Fibroblast of lung (primary cell): ENCODE data around the gene ADRA2C. TPM values are rescaled to one million over a fixed set of nuclear protein-coding genes. Genes with fewer than 3 reads are reported as not detected.

Experiments
- DNase-seq, 2 donors: peaks; one replicate each; pipeline versions ENCODE4 v3.0.0 to v3.0.0-alpha.2; 2010; ENCODE audit warnings: low read depth in 2 of 2
- H2AFZ ChIP-seq: 2 replicates; pipeline ENCODE4 v1.5.1; 2012; ENCODE audit warnings: low read length, control low read depth, inconsistent platforms
- H3K27ac ChIP-seq: 2 replicates; pipeline ENCODE4 v1.5.1; 2011; ENCODE audit warnings: low read length, control low read depth; ENCODE audit not compliant: insufficient read depth
- H3K27me3 ChIP-seq: 2 replicates; pipeline ENCODE4 v1.5.1; 2011; ENCODE audit warnings: mild to moderate bottlenecking, low read length; ENCODE audit not compliant: control insufficient read depth, insufficient read depth
- H3K36me3 ChIP-seq: 2 replicates; pipeline ENCODE4 v1.5.1; 2011; ENCODE audit warnings: low read length; ENCODE audit not compliant: control insufficient read depth, insufficient read depth
- H3K4me1 ChIP-seq: 2 replicates; pipeline ENCODE4 v1.5.1; 2011; ENCODE audit warnings: low read length; ENCODE audit not compliant: control insufficient read depth, insufficient read depth; ENCODE audit errors: extremely low read depth
- H3K4me2 ChIP-seq: 2 replicates; pipeline ENCODE4 v1.5.1; 2011; ENCODE audit warnings: low read length, control low read depth; ENCODE audit not compliant: insufficient read depth; ENCODE audit errors: extremely low read depth
- H3K4me3 ChIP-seq, 4 experiments: fragments of 200-600 bp in 1 of 4; sonication (generic) in 1 of 4; replicated peaks in 1 of 4; 2 replicates each; pipeline ENCODE4 v1.5.1; 2011 to 2016; ENCODE audit warnings: low read length in 4 of 4, low read depth in 3 of 4, mild to moderate bottlenecking in 3 of 4, control low read depth in 2 of 4, inconsistent platforms in 1 of 4, mixed read lengths in 1 of 4; ENCODE audit not compliant: insufficient read depth in 1 of 4; ENCODE audit errors: control extremely low read depth in 1 of 4
- H3K79me2 ChIP-seq: 2 replicates; pipeline ENCODE4 v1.5.1; 2012; ENCODE audit warnings: mild to moderate bottlenecking, low read length, inconsistent platforms; ENCODE audit not compliant: control insufficient read depth, insufficient read depth
- H3K9ac ChIP-seq: 2 replicates; pipeline ENCODE4 v1.5.1; 2011; ENCODE audit warnings: mild to moderate bottlenecking, low read length, control low read depth; ENCODE audit not compliant: insufficient read depth
- H3K9me3 ChIP-seq: 2 replicates; pipeline ENCODE4 v1.5.1; 2012; ENCODE audit warnings: low read depth, low read length; ENCODE audit not compliant: control insufficient read depth, insufficient read depth
- H4K20me1 ChIP-seq: 2 replicates; pipeline ENCODE4 v1.5.1; 2011; ENCODE audit warnings: low read length; ENCODE audit not compliant: control insufficient read depth, insufficient read depth; ENCODE audit errors: extremely low read depth
- EZH2 ChIP-seq: IDR thresholded peaks from 2 replicates; pipeline ENCODE4 v1.5.1; 2012; ENCODE audit warnings: low read length, control low read depth, mild to moderate bottlenecking; ENCODE audit errors: missing control alignments
- polyA plus RNA-seq, 2 donors: library from polyadenylated mRNA; depleted of rRNA in 1 of 2; stranded (reverse) in 1 of 2; unstranded in 1 of 2; fragments of >200 nt; gene quantifications; 2 replicates each; pipeline ENCODE4 v1.2.1, GENCODE V29; 2011 to 2012; ENCODE audit warnings: missing spikeins in 1 of 2
- total RNA-seq: library from RNA; depleted of rRNA; stranded (reverse); fragments of >200 nt; gene quantifications from 2 replicates; pipeline ENCODE4 v1.2.1, GENCODE V29; 2014
- TF ChIP-seq, protein P1 (sequence below), 2 donors: IDR thresholded peaks in 1 of 2; conservative IDR thresholded peaks in 1 of 2; 1 replicate in 1 of 2; 2 replicates in 1 of 2; pipeline ENCODE4 v1.5.1; 2011 to 2012; ENCODE audit warnings: low read length in 2 of 2, control low read depth in 1 of 2, inconsistent platforms in 1 of 2, low read depth in 1 of 2, mild to moderate bottlenecking in 1 of 2

The ADRA2C gene
- total and polyA plus RNA-seq, 2 donors (not counting 1 experiment from before 2014, with no cell fraction given), result 0.30 to 0.33 TPM

DNA sequence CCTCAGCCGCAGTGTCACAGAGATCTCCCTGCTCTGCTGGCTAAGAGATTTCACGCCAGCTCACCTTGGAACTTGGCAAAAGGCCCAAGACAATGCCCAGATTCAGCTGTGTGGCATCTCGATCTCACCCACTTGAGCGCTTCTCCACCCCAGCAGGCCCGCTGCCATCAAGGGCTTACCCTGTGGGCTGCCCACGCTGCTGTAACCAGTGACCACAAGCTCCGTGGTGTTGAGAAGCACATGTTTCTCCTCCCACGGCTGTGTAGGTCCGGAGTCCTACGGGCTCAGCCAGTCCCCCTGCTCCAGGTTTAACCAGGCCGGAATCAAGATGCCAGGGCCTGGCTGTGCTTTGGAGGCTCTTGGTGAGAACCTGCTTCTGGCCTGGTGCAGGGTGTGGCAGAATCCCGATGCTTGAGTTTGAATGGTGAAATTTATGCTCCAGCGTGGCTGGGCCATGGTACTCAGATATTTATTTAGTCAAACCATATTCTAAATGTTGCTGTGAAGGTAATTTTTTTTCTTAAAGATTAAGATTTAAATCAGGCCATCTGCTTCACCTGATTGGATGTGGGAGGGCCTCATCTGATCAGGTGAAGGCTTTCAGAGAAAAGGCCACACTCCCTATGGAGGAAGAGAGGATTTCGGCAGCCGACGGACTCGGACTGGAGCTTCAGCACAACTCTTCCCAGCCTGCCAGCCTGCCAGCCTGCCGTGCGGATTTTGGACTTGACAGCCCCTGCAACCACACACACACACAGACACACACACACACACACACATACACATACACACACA is 24.8 kb upstream of the ADRA2C start:
- no peak overlapping the region for H3K4me3 ChIP-seq
- no peaks in the 10 kb centered on the region for H3K79me2 ChIP-seq
- H4K20me1 ChIP-seq, result no peaks in the 10 kb centered on the region
- no peak overlapping the region for H3K4me2 ChIP-seq
- no peak for DNase-seq
- H3K27me3 ChIP-seq, result no peaks in the 10 kb centered on the region
- no peaks in the 10 kb centered on the region for H3K9me3 ChIP-seq
- no peak overlapping the region for H2AFZ ChIP-seq
- H3K36me3 ChIP-seq, result no peaks in the 10 kb centered on the region
- H3K27ac ChIP-seq, result no peak overlapping the region
- H3K9ac ChIP-seq, result no peak overlapping the region
- TF ChIP-seq EZH2, result no peak
- TF ChIP-seq, protein P1, sequence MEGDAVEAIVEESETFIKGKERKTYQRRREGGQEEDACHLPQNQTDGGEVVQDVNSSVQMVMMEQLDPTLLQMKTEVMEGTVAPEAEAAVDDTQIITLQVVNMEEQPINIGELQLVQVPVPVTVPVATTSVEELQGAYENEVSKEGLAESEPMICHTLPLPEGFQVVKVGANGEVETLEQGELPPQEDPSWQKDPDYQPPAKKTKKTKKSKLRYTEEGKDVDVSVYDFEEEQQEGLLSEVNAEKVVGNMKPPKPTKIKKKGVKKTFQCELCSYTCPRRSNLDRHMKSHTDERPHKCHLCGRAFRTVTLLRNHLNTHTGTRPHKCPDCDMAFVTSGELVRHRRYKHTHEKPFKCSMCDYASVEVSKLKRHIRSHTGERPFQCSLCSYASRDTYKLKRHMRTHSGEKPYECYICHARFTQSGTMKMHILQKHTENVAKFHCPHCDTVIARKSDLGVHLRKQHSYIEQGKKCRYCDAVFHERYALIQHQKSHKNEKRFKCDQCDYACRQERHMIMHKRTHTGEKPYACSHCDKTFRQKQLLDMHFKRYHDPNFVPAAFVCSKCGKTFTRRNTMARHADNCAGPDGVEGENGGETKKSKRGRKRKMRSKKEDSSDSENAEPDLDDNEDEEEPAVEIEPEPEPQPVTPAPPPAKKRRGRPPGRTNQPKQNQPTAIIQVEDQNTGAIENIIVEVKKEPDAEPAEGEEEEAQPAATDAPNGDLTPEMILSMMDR (conservative IDR thresholded peaks at IDR 0.05 in 1 of 2, IDR thresholded peaks at IDR 0.05 in 1 of 2; ENCODE audit: low read depth in 1 of 2, low read length in 2 of 2), result no peak
- H3K4me1 ChIP-seq, result no peaks in the 10 kb centered on the region

DNA sequence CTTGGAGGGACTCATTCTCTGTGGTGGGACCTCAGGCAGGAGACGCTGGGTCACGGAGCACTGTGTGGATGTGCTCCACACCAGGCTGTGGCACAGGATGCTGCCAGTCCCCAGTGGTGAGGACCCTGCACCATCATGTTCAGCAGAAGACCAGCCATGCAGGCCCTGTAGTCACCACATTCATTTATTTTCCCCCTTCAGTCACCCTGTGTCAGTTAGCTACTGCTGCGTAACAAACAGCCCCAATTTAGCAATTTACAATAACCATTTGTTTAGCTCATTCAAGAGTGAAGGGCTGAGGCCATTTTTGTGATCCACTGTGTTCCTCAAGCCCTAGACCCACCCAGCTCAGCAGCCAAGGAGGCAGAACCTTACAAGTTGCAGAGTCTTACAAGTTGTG is 23.6 kb upstream of the ADRA2C start:
- no peak overlapping the region for H3K4me3 ChIP-seq
- no peaks in the 10 kb centered on the region for H3K79me2 ChIP-seq
- no peak for DNase-seq
- no peak overlapping the region for H3K9ac ChIP-seq
- no peaks in the 10 kb centered on the region for H3K4me1 ChIP-seq
- H3K36me3 ChIP-seq, result no peaks in the 10 kb centered on the region
- no peak overlapping the region for H3K4me2 ChIP-seq
- H3K27me3 ChIP-seq, result no peaks in the 10 kb centered on the region
- H2AFZ ChIP-seq, result no peak overlapping the region
- no peaks in the 10 kb centered on the region for H3K9me3 ChIP-seq
- TF ChIP-seq EZH2, result no peak
- TF ChIP-seq, protein P1 (conservative IDR thresholded peaks at IDR 0.05 in 1 of 2, IDR thresholded peaks at IDR 0.05 in 1 of 2; ENCODE audit: low read depth in 1 of 2, low read length in 2 of 2), result no peak
- no peaks in the 10 kb centered on the region for H4K20me1 ChIP-seq
- no peak overlapping the region for H3K27ac ChIP-seq

DNA sequence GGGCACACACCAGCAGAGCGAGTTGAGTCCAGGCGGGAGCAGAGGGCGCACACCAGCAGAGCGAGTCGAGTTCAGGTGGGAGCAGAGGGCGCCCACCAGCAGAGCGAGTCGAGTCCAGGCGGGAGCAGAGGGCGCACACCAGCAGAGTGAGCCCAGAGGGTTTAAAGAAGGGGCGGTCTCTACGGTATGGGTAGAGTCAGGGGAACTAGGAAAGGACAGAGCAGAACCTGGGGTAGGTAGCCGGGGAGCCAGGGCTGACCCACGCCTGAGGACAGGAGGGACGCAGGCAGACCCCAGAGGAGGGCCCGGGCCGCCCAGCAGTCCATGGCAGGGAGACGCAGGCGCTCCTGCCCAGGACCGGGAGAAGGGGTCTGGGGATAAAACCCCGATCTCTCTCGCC is 22.0 kb upstream of the ADRA2C start:
- H3K9me3 ChIP-seq, result no peaks in the 10 kb centered on the region
- TF ChIP-seq, protein P1 (conservative IDR thresholded peaks at IDR 0.05 in 1 of 2, IDR thresholded peaks at IDR 0.05 in 1 of 2; ENCODE audit: low read depth in 1 of 2, low read length in 2 of 2), result no peak
- no peak for TF ChIP-seq EZH2
- no peak overlapping the region for H2AFZ ChIP-seq
- H3K36me3 ChIP-seq, result no peaks in the 10 kb centered on the region
- H3K4me2 ChIP-seq, result no peak overlapping the region
- no peak for DNase-seq
- H3K9ac ChIP-seq, result no peak overlapping the region
- no peaks in the 10 kb centered on the region for H3K79me2 ChIP-seq
- H4K20me1 ChIP-seq, result no peaks in the 10 kb centered on the region
- no peaks in the 10 kb centered on the region for H3K4me1 ChIP-seq
- no peak overlapping the region for H3K4me3 ChIP-seq
- no peak overlapping the region for H3K27ac ChIP-seq
- peaks cover 6% of the 10 kb centered on the region for H3K27me3 ChIP-seq
